HCT116 (cell line): ENCODE results near the gene RPS29. TPM values are rescaled to one million over a fixed set of nuclear protein-coding genes. Genes with fewer than 3 reads are reported as not detected.

Experiments
- ATAC-seq: fragments of 200-7000 bp; cut with Tn5 transposase; 2 replicates; pipeline ENCODE4 v1.9.1; 2020; ENCODE audit warnings: mild to moderate bottlenecking, moderate library complexity
- BruUV-seq: library from RNA; stranded (reverse); fragments of 400-500 nt; replicated peaks from 2 replicates; lab custom pipeline; 2021; lab: Mats Ljungman, UMichigan
- CTCF ChIA-PET: fragments of 300-600 bp; sonication (Branson Sonifier 250); formaldehyde crosslinking; loops from one replicate; lab custom pipeline; 2021; ENCODE audit warnings: antibody characterized with exemption; lab: Charles Lee
- POLR2A ChIA-PET: fragments of 300-600, 350-600 bp; sonication (Branson Sonifier 250); formaldehyde crosslinking; loops from one replicate; lab custom pipeline; 2021; ENCODE audit warnings: antibody characterized with exemption; lab: Charles Lee
- RAD21 ChIA-PET, 2 experiments: fragments of 300-600 bp; sonication (Branson Sonifier 250); formaldehyde crosslinking; loops; one replicate each; lab custom pipeline; 2023; ENCODE audit warnings: low total read pairs in 2 of 2; ENCODE audit not compliant: uncharacterized antibody in 2 of 2, unreplicated experiment in 2 of 2, low non-redundant PET in 1 of 2; lab: Charles Lee
- DNase-seq: peaks from one replicate; pipeline ENCODE4 v3.0.0-alpha.2; 2010; ENCODE audit warnings: low read depth, low spot score
- H2AFZ ChIP-seq: fragments of 200-600 bp; shearing (Covaris generic), sonication (generic); 2 replicates; pipeline ENCODE4 v1.6.1; 2017; ENCODE audit warnings: low read depth, mixed run types, mixed read lengths, antibody characterized with exemption, low read length; ENCODE audit not compliant: poor library complexity, severe bottlenecking
- H3K27ac ChIP-seq: 2 replicates; pipeline ENCODE4 v1.5.1; 2012; ENCODE audit warnings: low read depth, low read length
- H3K27me3 ChIP-seq: fragments of 200-600 bp; sonication (generic); 2 replicates; pipeline ENCODE4 v1.6.1; 2016; ENCODE audit warnings: mixed run types, low read length, mixed read lengths; ENCODE audit not compliant: insufficient read depth
- H3K36me3 ChIP-seq, 2 experiments: fragments of 200-500 bp in 1 of 2; fragments of 200-600 bp in 1 of 2; sonication (Bioruptor generic) in 1 of 2; sonication (generic) in 1 of 2; 2 replicates each; pipeline versions ENCODE4 v1.5.1 to v1.6.1; 2014 to 2016; ENCODE audit warnings: low read length in 2 of 2, inconsistent platforms in 1 of 2, mixed read lengths in 1 of 2, mixed run types in 1 of 2; ENCODE audit not compliant: insufficient read depth in 2 of 2, control insufficient read depth in 1 of 2
- H3K4me1 ChIP-seq, 2 experiments: fragments of 200-600 bp in 1 of 2; sonication (generic) in 1 of 2; 2 replicates each; pipeline versions ENCODE4 v1.5.1 to v1.6.1; 2012 to 2017; ENCODE audit warnings: low read length in 2 of 2, inconsistent platforms in 1 of 2, mild to moderate bottlenecking in 1 of 2, mixed read lengths in 1 of 2, mixed run types in 1 of 2, moderate library complexity in 1 of 2; ENCODE audit not compliant: insufficient read depth in 2 of 2, control insufficient read depth in 1 of 2
- H3K4me2 ChIP-seq: fragments of 200-600 bp; sonication (generic); 2 replicates; pipeline ENCODE4 v1.6.1; 2017; ENCODE audit warnings: mixed run types, low read length, mixed read lengths
- H3K4me3 ChIP-seq, 2 experiments: fragments of 200-600 bp in 1 of 2; sonication (generic) in 1 of 2; replicated peaks in 1 of 2; 2 replicates each; pipeline ENCODE4 v1.5.1; 2011 to 2016; ENCODE audit warnings: low read length in 2 of 2, control low read depth in 1 of 2, low read depth in 1 of 2, mild to moderate bottlenecking in 1 of 2, mixed read lengths in 1 of 2, mixed run types in 1 of 2
- H3K79me2 ChIP-seq: fragments of 200-600 bp; sonication (generic); 2 replicates; pipeline ENCODE4 v1.6.1; 2017; ENCODE audit warnings: mild to moderate bottlenecking, mixed run types, low read length, moderate library complexity, mixed read lengths; ENCODE audit not compliant: insufficient read depth
- H3K9ac ChIP-seq: fragments of 200-600 bp; sonication (generic); 2 replicates; pipeline ENCODE4 v1.6.1; 2016; ENCODE audit warnings: low read length, mixed read lengths
- H3K9me2 ChIP-seq: fragments of 200-600 bp; sonication (generic), shearing (Covaris generic); 2 replicates; pipeline ENCODE4 v1.6.1; 2017; ENCODE audit warnings: mixed run types, mild to moderate bottlenecking, moderate library complexity; ENCODE audit not compliant: insufficient read depth
- H3K9me3 ChIP-seq, 2 experiments: fragments of 200-500 bp in 1 of 2; fragments of 200-600 bp in 1 of 2; sonication (Bioruptor generic) in 1 of 2; sonication (generic) in 1 of 2; 2 replicates each; pipeline ENCODE4 v1.6.1; 2014 to 2017; ENCODE audit warnings: low read length in 2 of 2, mixed read lengths in 2 of 2, inconsistent platforms in 1 of 2, low read depth in 1 of 2, mild to moderate bottlenecking in 1 of 2, mixed run types in 1 of 2, moderate library complexity in 1 of 2; ENCODE audit not compliant: control insufficient read depth in 1 of 2, insufficient read depth in 1 of 2
- H4K20me1 ChIP-seq: fragments of 200-600 bp; sonication (generic), shearing (Covaris generic); 2 replicates; pipeline ENCODE4 v1.6.1; 2017; ENCODE audit warnings: mixed run types, mild to moderate bottlenecking, moderate library complexity; ENCODE audit not compliant: insufficient read depth
- CBX3 ChIP-seq: IDR thresholded peaks from 2 replicates; pipeline ENCODE4 v1.6.1; 2012; ENCODE audit warnings: low read depth
- EGR1 ChIP-seq: IDR thresholded peaks from 2 replicates; pipeline ENCODE4 v1.6.1; 2012; ENCODE audit warnings: low read depth
- EZH2 ChIP-seq: fragments of 200-600 bp; sonication (generic); IDR thresholded peaks from 2 replicates; pipeline ENCODE4 v1.6.1; 2017; ENCODE audit warnings: antibody characterized with exemption, mixed run types
- EZH2phosphoT487 ChIP-seq: fragments of 200-600 bp; IDR thresholded peaks from 2 replicates; pipeline ENCODE4 v1.6.1; 2018; ENCODE audit warnings: antibody characterized with exemption, borderline replicate concordance
- FOSL1 ChIP-seq: IDR thresholded peaks from 2 replicates; pipeline ENCODE4 v1.6.1; 2012; ENCODE audit warnings: low read depth
- JUND ChIP-seq: IDR thresholded peaks from 2 replicates; pipeline ENCODE4 v1.6.1; 2012
- POLR2A ChIP-seq: IDR thresholded peaks from 2 replicates; pipeline ENCODE4 v1.7.0; 2011; ENCODE audit warnings: borderline replicate concordance; ENCODE audit not compliant: insufficient read depth, insufficient read length; ENCODE audit errors: extremely low read depth
- POLR2AphosphoS5 ChIP-seq: IDR thresholded peaks from 2 replicates; pipeline ENCODE4 v1.6.1; 2011; ENCODE audit warnings: mild to moderate bottlenecking, low read depth, low read length, moderate library complexity
- SIN3A ChIP-seq: IDR thresholded peaks from 2 replicates; pipeline ENCODE4 v1.6.1; 2012; ENCODE audit warnings: low read depth
- SP1 ChIP-seq: IDR thresholded peaks from 2 replicates; pipeline ENCODE4 v1.6.1; 2012; ENCODE audit warnings: low read depth
- SRF ChIP-seq: IDR thresholded peaks from 2 replicates; pipeline ENCODE4 v1.6.1; 2012; ENCODE audit warnings: low read depth
- YY1 ChIP-seq: IDR thresholded peaks from 2 replicates; pipeline ENCODE4 v1.6.1; 2011; ENCODE audit warnings: low read length, low read depth, moderate library complexity, mild to moderate bottlenecking; ENCODE audit not compliant: insufficient replicate concordance; ENCODE audit errors: extremely low read depth
- ZFX ChIP-seq: fragments of 450-650 bp; IDR thresholded peaks from 2 replicates; pipeline ENCODE4 v1.6.1; 2017
- ZNF274 ChIP-seq: fragments of 200-500 bp; sonication (Bioruptor generic); IDR thresholded peaks from 2 replicates; pipeline ENCODE4 v1.6.1; 2014; ENCODE audit warnings: mild to moderate bottlenecking, low read depth, low read length, inconsistent platforms
- intact Hi-C: fragments of 100-400 bp; cut with micrococcal nuclease; formaldehyde crosslinking; loops from 2 replicates; pipeline ENCODE4 v1.10.0; 2022
- total RNA-seq: library from RNA; stranded (reverse); gene quantifications from one replicate; pipeline ENCODE4 v1.2.1, GENCODE V29; 2021; ENCODE audit not compliant: unreplicated experiment
- TF ChIP-seq, protein P1 (sequence below): IDR thresholded peaks from 2 replicates; pipeline ENCODE4 v1.6.1; 2012; ENCODE audit warnings: low read depth
- TF ChIP-seq, protein P2 (sequence below): IDR thresholded peaks from 2 replicates; pipeline ENCODE4 v1.6.1; 2012
- TF ChIP-seq, protein P3 (sequence below), 3 experiments: fragments of 200-600 bp in 1 of 3; sonication (generic) in 1 of 3; IDR thresholded peaks in 2 of 3; conservative IDR thresholded peaks in 1 of 3; 2 replicates each; pipeline ENCODE4 v1.5.1; 2012 to 2017; ENCODE audit warnings: low read depth in 2 of 3, low read length in 2 of 3, antibody characterized with exemption in 1 of 3, borderline replicate concordance in 1 of 3, control low read depth in 1 of 3, mild to moderate bottlenecking in 1 of 3, mixed read lengths in 1 of 3, mixed run types in 1 of 3, moderate library complexity in 1 of 3; ENCODE audit not compliant: insufficient read depth in 1 of 3
- TF ChIP-seq, protein P4 (sequence below): IDR thresholded peaks from 2 replicates; pipeline ENCODE4 v1.6.1; 2011; ENCODE audit warnings: mild to moderate bottlenecking, low read length, moderate library complexity; ENCODE audit not compliant: insufficient replicate concordance; ENCODE audit errors: extremely low read depth
- TF ChIP-seq, protein P5 (sequence below): IDR thresholded peaks from 2 replicates; pipeline ENCODE4 v1.6.1; 2012

Gene RPS29
- total RNA-seq, 1 experiment from 2014 or later: 1,825 TPM

DNA sequence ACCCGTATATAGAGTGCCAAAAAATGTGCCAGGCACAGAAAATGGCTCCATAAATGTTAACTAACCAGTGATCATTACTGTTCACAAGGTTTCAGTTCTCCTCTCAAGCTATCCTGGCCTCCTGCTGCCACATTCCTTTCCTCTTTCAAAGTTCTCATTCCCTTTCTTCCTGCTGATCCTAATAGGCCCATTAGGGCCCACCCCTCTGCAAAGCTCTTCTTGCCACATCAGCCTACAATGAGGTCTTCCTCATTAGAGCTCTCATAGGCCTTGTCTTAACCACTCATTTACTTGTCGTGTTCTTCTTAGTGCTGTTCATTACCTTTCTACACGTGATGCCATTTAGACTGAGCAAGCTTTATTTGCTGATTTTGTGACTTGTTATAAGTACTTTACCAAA lies 40.5 kb downstream of the RPS29 start:
- no peak overlapping the region for H3K27ac ChIP-seq
- DNase-seq (no peak), ATAC-seq (no peak)
- RAD21 ChIA-PET: no interaction called here
- no peak overlapping the region for H3K4me2 ChIP-seq
- no peak overlapping the region for H3K9ac ChIP-seq
- H3K4me1 ChIP-seq: peaks cover 0 to 12% of the 10 kb centered on the region in 2 experiments; a peak in 3 of 4 replicates
- H3K27me3 ChIP-seq: no peaks in the 10 kb centered on the region
- no peaks in the 10 kb centered on the region for H3K79me2 ChIP-seq
- H3K36me3 ChIP-seq: no peaks in the 10 kb centered on the region
- CTCF ChIA-PET: no interaction called here
- no peaks in the 10 kb centered on the region; a peak in 2 of 4 replicates for H3K9me3 ChIP-seq
- TF ChIP-seq CBX3: no peak
- TF ChIP-seq EGR1: no peak
- no peak for TF ChIP-seq EZH2phosphoT487
- no peak for TF ChIP-seq JUND
- no peak for TF ChIP-seq EZH2
- TF ChIP-seq, protein P1, sequence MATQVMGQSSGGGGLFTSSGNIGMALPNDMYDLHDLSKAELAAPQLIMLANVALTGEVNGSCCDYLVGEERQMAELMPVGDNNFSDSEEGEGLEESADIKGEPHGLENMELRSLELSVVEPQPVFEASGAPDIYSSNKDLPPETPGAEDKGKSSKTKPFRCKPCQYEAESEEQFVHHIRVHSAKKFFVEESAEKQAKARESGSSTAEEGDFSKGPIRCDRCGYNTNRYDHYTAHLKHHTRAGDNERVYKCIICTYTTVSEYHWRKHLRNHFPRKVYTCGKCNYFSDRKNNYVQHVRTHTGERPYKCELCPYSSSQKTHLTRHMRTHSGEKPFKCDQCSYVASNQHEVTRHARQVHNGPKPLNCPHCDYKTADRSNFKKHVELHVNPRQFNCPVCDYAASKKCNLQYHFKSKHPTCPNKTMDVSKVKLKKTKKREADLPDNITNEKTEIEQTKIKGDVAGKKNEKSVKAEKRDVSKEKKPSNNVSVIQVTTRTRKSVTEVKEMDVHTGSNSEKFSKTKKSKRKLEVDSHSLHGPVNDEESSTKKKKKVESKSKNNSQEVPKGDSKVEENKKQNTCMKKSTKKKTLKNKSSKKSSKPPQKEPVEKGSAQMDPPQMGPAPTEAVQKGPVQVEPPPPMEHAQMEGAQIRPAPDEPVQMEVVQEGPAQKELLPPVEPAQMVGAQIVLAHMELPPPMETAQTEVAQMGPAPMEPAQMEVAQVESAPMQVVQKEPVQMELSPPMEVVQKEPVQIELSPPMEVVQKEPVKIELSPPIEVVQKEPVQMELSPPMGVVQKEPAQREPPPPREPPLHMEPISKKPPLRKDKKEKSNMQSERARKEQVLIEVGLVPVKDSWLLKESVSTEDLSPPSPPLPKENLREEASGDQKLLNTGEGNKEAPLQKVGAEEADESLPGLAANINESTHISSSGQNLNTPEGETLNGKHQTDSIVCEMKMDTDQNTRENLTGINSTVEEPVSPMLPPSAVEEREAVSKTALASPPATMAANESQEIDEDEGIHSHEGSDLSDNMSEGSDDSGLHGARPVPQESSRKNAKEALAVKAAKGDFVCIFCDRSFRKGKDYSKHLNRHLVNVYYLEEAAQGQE: no peak
- TF ChIP-seq ZNF274: no peak
- no peak for TF ChIP-seq ZFX
- TF ChIP-seq YY1: no peak
- no peak for TF ChIP-seq SP1
- TF ChIP-seq, protein P2, sequence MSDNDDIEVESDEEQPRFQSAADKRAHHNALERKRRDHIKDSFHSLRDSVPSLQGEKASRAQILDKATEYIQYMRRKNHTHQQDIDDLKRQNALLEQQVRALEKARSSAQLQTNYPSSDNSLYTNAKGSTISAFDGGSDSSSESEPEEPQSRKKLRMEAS: no peak
- no peak for TF ChIP-seq POLR2AphosphoS5
- TF ChIP-seq, protein P3, sequence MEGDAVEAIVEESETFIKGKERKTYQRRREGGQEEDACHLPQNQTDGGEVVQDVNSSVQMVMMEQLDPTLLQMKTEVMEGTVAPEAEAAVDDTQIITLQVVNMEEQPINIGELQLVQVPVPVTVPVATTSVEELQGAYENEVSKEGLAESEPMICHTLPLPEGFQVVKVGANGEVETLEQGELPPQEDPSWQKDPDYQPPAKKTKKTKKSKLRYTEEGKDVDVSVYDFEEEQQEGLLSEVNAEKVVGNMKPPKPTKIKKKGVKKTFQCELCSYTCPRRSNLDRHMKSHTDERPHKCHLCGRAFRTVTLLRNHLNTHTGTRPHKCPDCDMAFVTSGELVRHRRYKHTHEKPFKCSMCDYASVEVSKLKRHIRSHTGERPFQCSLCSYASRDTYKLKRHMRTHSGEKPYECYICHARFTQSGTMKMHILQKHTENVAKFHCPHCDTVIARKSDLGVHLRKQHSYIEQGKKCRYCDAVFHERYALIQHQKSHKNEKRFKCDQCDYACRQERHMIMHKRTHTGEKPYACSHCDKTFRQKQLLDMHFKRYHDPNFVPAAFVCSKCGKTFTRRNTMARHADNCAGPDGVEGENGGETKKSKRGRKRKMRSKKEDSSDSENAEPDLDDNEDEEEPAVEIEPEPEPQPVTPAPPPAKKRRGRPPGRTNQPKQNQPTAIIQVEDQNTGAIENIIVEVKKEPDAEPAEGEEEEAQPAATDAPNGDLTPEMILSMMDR (IDR thresholded peaks at IDR 0.05 in 2 of 3, conservative IDR thresholded peaks at IDR 0.05 in 1 of 3; ENCODE audit: borderline replicate concordance in 1 of 3, insufficient read depth in 1 of 3, low read depth in 2 of 3, low read length in 2 of 3): no peak
- TF ChIP-seq SRF: no peak
- no peak for TF ChIP-seq FOSL1
- TF ChIP-seq SIN3A: no peak
- TF ChIP-seq, protein P4, sequence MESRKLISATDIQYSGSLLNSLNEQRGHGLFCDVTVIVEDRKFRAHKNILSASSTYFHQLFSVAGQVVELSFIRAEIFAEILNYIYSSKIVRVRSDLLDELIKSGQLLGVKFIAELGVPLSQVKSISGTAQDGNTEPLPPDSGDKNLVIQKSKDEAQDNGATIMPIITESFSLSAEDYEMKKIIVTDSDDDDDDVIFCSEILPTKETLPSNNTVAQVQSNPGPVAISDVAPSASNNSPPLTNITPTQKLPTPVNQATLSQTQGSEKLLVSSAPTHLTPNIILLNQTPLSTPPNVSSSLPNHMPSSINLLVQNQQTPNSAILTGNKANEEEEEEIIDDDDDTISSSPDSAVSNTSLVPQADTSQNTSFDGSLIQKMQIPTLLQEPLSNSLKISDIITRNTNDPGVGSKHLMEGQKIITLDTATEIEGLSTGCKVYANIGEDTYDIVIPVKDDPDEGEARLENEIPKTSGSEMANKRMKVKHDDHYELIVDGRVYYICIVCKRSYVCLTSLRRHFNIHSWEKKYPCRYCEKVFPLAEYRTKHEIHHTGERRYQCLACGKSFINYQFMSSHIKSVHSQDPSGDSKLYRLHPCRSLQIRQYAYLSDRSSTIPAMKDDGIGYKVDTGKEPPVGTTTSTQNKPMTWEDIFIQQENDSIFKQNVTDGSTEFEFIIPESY: no peak
- TF ChIP-seq POLR2A: no peak
- TF ChIP-seq, protein P5, sequence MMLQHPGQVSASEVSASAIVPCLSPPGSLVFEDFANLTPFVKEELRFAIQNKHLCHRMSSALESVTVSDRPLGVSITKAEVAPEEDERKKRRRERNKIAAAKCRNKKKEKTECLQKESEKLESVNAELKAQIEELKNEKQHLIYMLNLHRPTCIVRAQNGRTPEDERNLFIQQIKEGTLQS: no peak
- TF ChIP-seq, all 23 proteins: peak for 0
- Histone ChIP-seq H3K4me3 (no peak overlapping the region), H3K9me2 (no peaks in the 10 kb centered on the region), H2AFZ (no peak overlapping the region), H4K20me1 (no peaks in the 10 kb centered on the region)
- intact Hi-C loops: no loop called here
- POLR2A ChIA-PET: no interaction called here
- BruUV-seq: no TSS peak
